H9 (cell line): ENCODE results near the gene ZNF521. TPM values are rescaled to one million over a fixed set of nuclear protein-coding genes. Genes with fewer than 3 reads are reported as not detected.

Source experiments
- DNase-seq: peaks from one replicate; pipeline ENCODE4 v3.0.0-alpha.2; 2017
- H2AFZ ChIP-seq: one replicate; pipeline ENCODE4 v1.6.1; 2013; ENCODE audit warnings: mild to moderate bottlenecking, low read length, control low read depth, moderate library complexity
- H2AK5ac ChIP-seq: 2 replicates; pipeline ENCODE4 v1.6.1; 2013; ENCODE audit warnings: low read length, control low read depth, mixed read lengths; ENCODE audit not compliant: insufficient read length
- H2BK120ac ChIP-seq: one replicate; pipeline ENCODE4 v1.6.1; 2013; ENCODE audit warnings: low read depth, mild to moderate bottlenecking, low read length, control low read depth, inconsistent platforms; ENCODE audit not compliant: poor library complexity, severe bottlenecking
- H2BK12ac ChIP-seq: 2 replicates; pipeline ENCODE4 v1.6.1; 2013; ENCODE audit warnings: low read length, control low read depth, mixed read lengths, low read depth; ENCODE audit not compliant: insufficient read length
- H2BK15ac ChIP-seq: 2 replicates; pipeline ENCODE4 v1.6.1; 2013; ENCODE audit warnings: low read depth, low read length, control low read depth
- H2BK20ac ChIP-seq: one replicate; pipeline ENCODE4 v1.6.1; 2013; ENCODE audit warnings: low read depth, mild to moderate bottlenecking, low read length, control low read depth, inconsistent platforms; ENCODE audit not compliant: poor library complexity, severe bottlenecking
- H2BK5ac ChIP-seq: 2 replicates; pipeline ENCODE4 v1.6.1; 2013; ENCODE audit warnings: low read length, control low read depth, mixed read lengths; ENCODE audit not compliant: insufficient read length
- H3K14ac ChIP-seq: 2 replicates; pipeline ENCODE4 v1.6.1; 2013; ENCODE audit warnings: low read length, control low read depth; ENCODE audit not compliant: insufficient read depth
- H3K18ac ChIP-seq: 2 replicates; pipeline ENCODE4 v1.6.1; 2013; ENCODE audit warnings: low read depth, mild to moderate bottlenecking, mixed read lengths, low read length, control low read depth; ENCODE audit not compliant: insufficient read length
- H3K23ac ChIP-seq: 2 replicates; pipeline ENCODE4 v1.6.1; 2013; ENCODE audit warnings: low read length, control low read depth, mixed read lengths, low read depth; ENCODE audit not compliant: insufficient read length
- H3K23me2 ChIP-seq: 2 replicates; pipeline ENCODE4 v1.6.1; 2013; ENCODE audit warnings: low read depth, mild to moderate bottlenecking, mixed read lengths, low read length, control low read depth; ENCODE audit not compliant: insufficient read length, poor library complexity, severe bottlenecking
- H3K27ac ChIP-seq: 2 replicates; pipeline ENCODE4 v1.5.1; 2013; ENCODE audit warnings: low read length, control low read depth, mixed read lengths, low read depth; ENCODE audit not compliant: insufficient read length
- H3K27me3 ChIP-seq: 2 replicates; pipeline ENCODE4 v1.6.1; 2013; ENCODE audit warnings: low read length, control low read depth, inconsistent platforms; ENCODE audit not compliant: insufficient read depth
- H3K4ac ChIP-seq: 2 replicates; pipeline ENCODE4 v1.6.1; 2013; ENCODE audit warnings: low read depth, mild to moderate bottlenecking, control low read depth, inconsistent platforms, low read length, moderate library complexity
- H3K4me1 ChIP-seq: 2 replicates; pipeline ENCODE4 v1.6.1; 2013; ENCODE audit warnings: low read length, control low read depth, inconsistent platforms; ENCODE audit not compliant: insufficient read depth
- H3K4me2 ChIP-seq: 2 replicates; pipeline ENCODE4 v1.6.1; 2013; ENCODE audit warnings: low read length, control low read depth, mixed read lengths; ENCODE audit not compliant: insufficient read length, insufficient read depth
- H3K56ac ChIP-seq: 2 replicates; pipeline ENCODE4 v1.6.1; 2013; ENCODE audit warnings: low read depth, mild to moderate bottlenecking, mixed read lengths, low read length, control low read depth; ENCODE audit not compliant: insufficient read length
- H3K79me1 ChIP-seq: 2 replicates; pipeline ENCODE4 v1.6.1; 2013; ENCODE audit warnings: low read depth, mild to moderate bottlenecking, moderate library complexity, low read length, control low read depth, inconsistent platforms; ENCODE audit not compliant: insufficient read depth, poor library complexity, severe bottlenecking
- H3K79me2 ChIP-seq: 2 replicates; pipeline ENCODE4 v1.6.1; 2013; ENCODE audit warnings: low read length, control low read depth, inconsistent platforms; ENCODE audit not compliant: insufficient read depth
- H3K9ac ChIP-seq: 2 replicates; pipeline ENCODE4 v1.6.1; 2013; ENCODE audit warnings: low read length, control low read depth, mixed read lengths; ENCODE audit not compliant: insufficient read length; ENCODE audit errors: extremely low read depth
- H3K9me3 ChIP-seq: one replicate; pipeline ENCODE4 v1.6.1; 2013; ENCODE audit warnings: low read depth, low read length, inconsistent platforms; ENCODE audit not compliant: control insufficient read depth
- H3T11ph ChIP-seq: one replicate; pipeline ENCODE4 v1.6.1; 2013; ENCODE audit warnings: mild to moderate bottlenecking, low read length, control low read depth, inconsistent platforms
- H4K20me1 ChIP-seq: one replicate; pipeline ENCODE4 v1.6.1; 2013; ENCODE audit not compliant: control insufficient read depth, insufficient read length, insufficient read depth
- H4K5ac ChIP-seq: 2 replicates; pipeline ENCODE4 v1.6.1; 2013; ENCODE audit warnings: low read depth, mild to moderate bottlenecking, mixed read lengths, low read length, control low read depth; ENCODE audit not compliant: insufficient read length
- H4K8ac ChIP-seq: replicated peaks from 2 replicates; pipeline ENCODE4 v1.6.1; 2013; ENCODE audit warnings: low read length, control low read depth, mixed read lengths, low read depth; ENCODE audit not compliant: insufficient read length
- H4K91ac ChIP-seq: 2 replicates; pipeline ENCODE4 v1.6.1; 2013; ENCODE audit warnings: low read depth, mild to moderate bottlenecking, moderate library complexity, mixed read lengths, low read length, control low read depth; ENCODE audit not compliant: insufficient read length
- H3K27ac Mint-ChIP-seq, 3 experiments: 2 replicates in 2 of 3; 3 replicates in 1 of 3; pipeline ENCODE4 v1.8.0; 2020 to 2021; ENCODE audit warnings: mixed read lengths in 3 of 3, mild to moderate bottlenecking in 1 of 3, moderate library complexity in 1 of 3
- H3K27me3 Mint-ChIP-seq: 2 replicates; pipeline ENCODE4 v1.8.0; 2021; ENCODE audit warnings: low read depth, mild to moderate bottlenecking, moderate library complexity, mixed read lengths
- H3K36me3 Mint-ChIP-seq, 3 experiments: 2 replicates in 2 of 3; 3 replicates in 1 of 3; pipeline ENCODE4 v1.8.0; 2020 to 2021; ENCODE audit warnings: low read depth in 3 of 3, mixed read lengths in 3 of 3; ENCODE audit not compliant: insufficient read depth in 1 of 3
- H3K4me1 Mint-ChIP-seq, 2 experiments: 2 replicates each; pipeline ENCODE4 v1.8.0; 2020; ENCODE audit warnings: mixed read lengths in 2 of 2
- H3K4me3 Mint-ChIP-seq, 2 experiments: 2 replicates in 1 of 2; 3 replicates in 1 of 2; pipeline ENCODE4 v1.8.0; 2020 to 2021; ENCODE audit warnings: mild to moderate bottlenecking in 2 of 2, mixed read lengths in 2 of 2, moderate library complexity in 1 of 2
- H3K9me3 Mint-ChIP-seq, 2 experiments: 2 replicates in 1 of 2; 3 replicates in 1 of 2; pipeline ENCODE4 v1.8.0; 2020; ENCODE audit warnings: mild to moderate bottlenecking in 2 of 2, mixed read lengths in 2 of 2, moderate library complexity in 1 of 2
- WGBS: extraction: QIAGEN DNeasy Blood & Tissue Kit; methylation state at CpG from one replicate; pipeline ENCODE4 v1.1.7; 2013; ENCODE audit warnings: missing lambda C conversion rate, low lambda C conversion rate, mixed read lengths; ENCODE audit not compliant: insufficient read length; ENCODE audit errors: extremely low coverage; 5-methylcytosine and 5-hydroxymethylcytosine counted together
- total RNA-seq: library from RNA; stranded (reverse); gene quantifications from 2 replicates; pipeline ENCODE4 v1.2.1, GENCODE V29; 2021
- TF ChIP-seq, protein P1 (sequence below): fragments of 200-600 bp; sonication (generic); conservative IDR thresholded peaks from 3 replicates; pipeline ENCODE4 v1.8.0; 2021; ENCODE audit warnings: antibody characterized with exemption, mild to moderate bottlenecking

ZNF521 gene
- total RNA-seq, 1 experiment from 2014 or later: 3.3 TPM

DNA sequence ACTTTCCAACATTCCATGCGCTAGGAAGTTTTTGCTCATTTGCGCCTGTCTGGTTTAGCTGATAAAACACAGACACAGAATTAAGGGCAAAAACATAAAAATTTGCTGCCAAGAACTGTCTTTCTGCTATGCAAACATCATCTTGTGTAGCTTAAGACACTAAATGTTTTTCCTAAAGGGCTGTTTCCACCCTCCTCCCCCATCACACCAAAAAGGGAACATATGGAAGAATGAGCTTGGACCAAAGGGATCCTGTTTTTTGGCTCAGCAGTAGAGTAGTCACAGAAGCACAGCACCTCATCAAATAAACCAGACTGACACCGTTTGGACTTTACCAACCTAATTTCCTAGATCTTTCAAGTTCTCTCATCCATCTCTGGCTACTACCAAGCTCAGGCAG, 210.1 kb downstream of the ZNF521 start:
- Histone ChIP-seq H3K79me2 (no peaks in the 10 kb centered on the region), H2BK15ac (no peak overlapping the region), H3K56ac (no peak overlapping the region), H3K9me3 (no peaks in the 10 kb centered on the region), H4K91ac (no peak overlapping the region), H3K4me1 (no peaks in the 10 kb centered on the region; the same call in 1 of the 2 replicates), H4K8ac (no peak overlapping the region), H2AFZ (no peak overlapping the region), H3K18ac (no peak overlapping the region), H4K20me1 (no peaks in the 10 kb centered on the region), H2AK5ac (no peak overlapping the region), H3K79me1 (no peaks in the 10 kb centered on the region), H4K5ac (no peak overlapping the region), H2BK120ac (no peak overlapping the region), H3K9ac (no peak overlapping the region), H2BK20ac (no peak overlapping the region), H2BK12ac (no peak overlapping the region), H3K4ac (no peak overlapping the region), H3K14ac (no peak overlapping the region), H3K23ac (no peak overlapping the region), H3K27ac (no peak overlapping the region), H3K4me2 (no peak overlapping the region), H3K27me3 (no peaks in the 10 kb centered on the region), H3T11ph (no peak overlapping the region), H3K23me2 (no peaks in the 10 kb centered on the region), H2BK5ac (no peak overlapping the region)
- H3K27ac Mint-ChIP-seq: no peak overlapping the region
- DNase-seq: no peak
- peaks cover 0 to 16% of the 10 kb centered on the region in 2 experiments; a peak in 2 of 4 replicates for H3K4me1 Mint-ChIP-seq
- H3K36me3 Mint-ChIP-seq: no peaks in the 10 kb centered on the region
- no CpG with 5 or more reads among the region's 3 CpGs for WGBS
- no peak overlapping the region for H3K4me3 Mint-ChIP-seq
- TF ChIP-seq, protein P1, sequence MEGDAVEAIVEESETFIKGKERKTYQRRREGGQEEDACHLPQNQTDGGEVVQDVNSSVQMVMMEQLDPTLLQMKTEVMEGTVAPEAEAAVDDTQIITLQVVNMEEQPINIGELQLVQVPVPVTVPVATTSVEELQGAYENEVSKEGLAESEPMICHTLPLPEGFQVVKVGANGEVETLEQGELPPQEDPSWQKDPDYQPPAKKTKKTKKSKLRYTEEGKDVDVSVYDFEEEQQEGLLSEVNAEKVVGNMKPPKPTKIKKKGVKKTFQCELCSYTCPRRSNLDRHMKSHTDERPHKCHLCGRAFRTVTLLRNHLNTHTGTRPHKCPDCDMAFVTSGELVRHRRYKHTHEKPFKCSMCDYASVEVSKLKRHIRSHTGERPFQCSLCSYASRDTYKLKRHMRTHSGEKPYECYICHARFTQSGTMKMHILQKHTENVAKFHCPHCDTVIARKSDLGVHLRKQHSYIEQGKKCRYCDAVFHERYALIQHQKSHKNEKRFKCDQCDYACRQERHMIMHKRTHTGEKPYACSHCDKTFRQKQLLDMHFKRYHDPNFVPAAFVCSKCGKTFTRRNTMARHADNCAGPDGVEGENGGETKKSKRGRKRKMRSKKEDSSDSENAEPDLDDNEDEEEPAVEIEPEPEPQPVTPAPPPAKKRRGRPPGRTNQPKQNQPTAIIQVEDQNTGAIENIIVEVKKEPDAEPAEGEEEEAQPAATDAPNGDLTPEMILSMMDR: no peak
- H3K9me3 Mint-ChIP-seq: no peaks in the 10 kb centered on the region
- H3K27me3 Mint-ChIP-seq: no peaks in the 10 kb centered on the region; the same call in 1 of the 2 replicates
